ENCODE measurements around the gene ANG. TPM values are rescaled to one million over a fixed set of nuclear protein-coding genes. Genes with fewer than 3 reads are reported as not detected.

Gene ANG
- total RNA-seq, 1 donor from 2014 or later, result 3.7 TPM

- H3K27ac ChIP-seq (replicated peaks), result no peak overlapping the region
- H3K4me1 ChIP-seq, result no peaks in the 10 kb centered on the region
- H3K9me3 ChIP-seq (replicated peaks), result no peaks in the 10 kb centered on the region
- no peaks in the 10 kb centered on the region for H3K36me3 ChIP-seq
- no peak overlapping the region for H3K4me3 ChIP-seq
- no peak for DNase-seq
- intact Hi-C loops (cut with micrococcal nuclease), result no loop called here
- TF ChIP-seq CTCF (IDR thresholded peaks at IDR 0.05; ENCODE audit: borderline replicate concordance), result no peak
- peaks cover 67% of the 10 kb centered on the region for H3K27me3 ChIP-seq (ENCODE audit: low read depth)
Measured at GRCh38 chr14:20668969-20669368, 19.6 kb upstream of the ANG start.

- intact Hi-C loops (cut with micrococcal nuclease), result no loop called here
- H3K4me3 ChIP-seq, result no peak overlapping the region
- H3K4me1 ChIP-seq, result no peaks in the 10 kb centered on the region
- no peak for TF ChIP-seq CTCF (IDR thresholded peaks at IDR 0.05; ENCODE audit: borderline replicate concordance)
- H3K27me3 ChIP-seq (ENCODE audit: low read depth), result peaks cover 59% of the 10 kb centered on the region
- no peaks in the 10 kb centered on the region for H3K9me3 ChIP-seq (replicated peaks)
- H3K36me3 ChIP-seq, result no peaks in the 10 kb centered on the region
- H3K27ac ChIP-seq (replicated peaks), result no peak overlapping the region
- DNase-seq, result no peak
Measured at GRCh38 chr14:20671597-20672283, 16.8 kb upstream of the ANG start.

- no peak for TF ChIP-seq CTCF (IDR thresholded peaks at IDR 0.05; ENCODE audit: borderline replicate concordance)
- Histone ChIP-seq H3K9me3 (replicated peaks) (no peaks in the 10 kb centered on the region), H3K27me3 (ENCODE audit: low read depth) (peaks cover 33% of the 10 kb centered on the region), H3K36me3 (no peaks in the 10 kb centered on the region), H3K27ac (replicated peaks) (no peak overlapping the region), H3K4me1 (peaks cover 5% of the 10 kb centered on the region), H3K4me3 (no peak overlapping the region)
- DNase-seq, result no peak
- intact Hi-C loops (cut with micrococcal nuclease), result no loop called here
Measured at GRCh38 chr14:20675669-20676068, 12.9 kb upstream of the ANG start.

DNA sequence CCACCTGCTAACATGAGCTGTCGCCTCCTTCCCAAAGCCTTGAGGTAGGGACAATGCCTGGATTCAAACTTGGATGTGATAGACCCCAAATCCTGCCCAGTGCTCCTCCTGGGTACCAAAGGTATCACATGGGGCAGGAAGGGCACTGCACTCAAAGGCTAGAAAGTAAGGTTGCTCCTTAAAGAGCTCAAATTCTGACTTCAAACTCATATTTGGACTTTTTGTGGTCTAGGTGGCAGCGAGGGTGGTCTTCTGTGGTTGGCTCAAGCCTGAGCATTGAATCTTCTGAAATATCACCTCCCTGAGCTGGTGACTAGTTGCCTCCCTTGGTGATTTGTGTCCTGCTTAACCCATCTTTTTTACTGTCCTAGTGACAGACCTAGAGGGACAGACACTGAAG is 12.5 kb upstream of the ANG start:
- H3K4me1 ChIP-seq, result peaks cover 9% of the 10 kb centered on the region
- no peak overlapping the region for H3K4me3 ChIP-seq
- H3K27me3 ChIP-seq (ENCODE audit: low read depth), result peaks cover 33% of the 10 kb centered on the region
- no peaks in the 10 kb centered on the region for H3K9me3 ChIP-seq (replicated peaks)
- no peak for TF ChIP-seq CTCF (IDR thresholded peaks at IDR 0.05; ENCODE audit: borderline replicate concordance)
- no peaks in the 10 kb centered on the region for H3K36me3 ChIP-seq
- intact Hi-C loops (cut with micrococcal nuclease), result no loop called here
- H3K27ac ChIP-seq (replicated peaks), result no peak overlapping the region
- no peak for DNase-seq

GRCh38 chr14:20679907-20680306 is 8.7 kb upstream of the ANG start:
- Histone ChIP-seq H3K4me1 (peaks cover 41% of the 10 kb centered on the region), H3K4me3 (no peak overlapping the region), H3K27me3 (ENCODE audit: low read depth) (peaks cover 12% of the 10 kb centered on the region), H3K36me3 (no peaks in the 10 kb centered on the region), H3K27ac (replicated peaks) (no peak overlapping the region), H3K9me3 (replicated peaks) (no peaks in the 10 kb centered on the region)
- intact Hi-C loops (cut with micrococcal nuclease), result loop anchor here (5.0 kb wide), 2 partner anchors 68 to 348 kb away; partner anchors contain the start of gene CCNB1IP1
- no peak for TF ChIP-seq CTCF (IDR thresholded peaks at IDR 0.05; ENCODE audit: borderline replicate concordance)
- DNase-seq, result no peak
